Colon (tissue), 2 donors: ENCODE measurements around the gene PROS1.

Experiments used
- FAIRE-seq: peaks from 2 replicates; lab custom pipeline; 2012; peaks lifted over from hg19 to GRCh38; lab: Jason Lieb, UNC
- donor health status: control.
- donor health status: control.

PROS1 gene

GRCh38 chr3:93973131-93974126 lies at the start of gene PROS1:
Gene PROS1 (minus strand): TSS chr3:93973896. CDS start chr3:93973749, 147 bp downstream.
- no peak for FAIRE-seq

GRCh38 chr3:94020293-94020692 lies 46.6 kb upstream of the PROS1 start:
- no peak for FAIRE-seq

GRCh38 chr3:94019659-94020058 lies 46.0 kb upstream of the PROS1 start:
- no peak for FAIRE-seq

- no peak for FAIRE-seq
These were observed 41.3 kb upstream of the PROS1 start for GRCh38 chr3:94015025-94015424.

- no peak for FAIRE-seq
These were observed 38.5 kb upstream of the PROS1 start for GRCh38 chr3:94012185-94012584.

GRCh38 chr3:94011233-94011711 lies 37.6 kb upstream of the PROS1 start:
- FAIRE-seq, result no peak

- no peak for FAIRE-seq
These were observed 35.9 kb upstream of the PROS1 start for GRCh38 chr3:94009608-94010007.

- FAIRE-seq, result no peak
These were observed 34.6 kb upstream of the PROS1 start for GRCh38 chr3:94008253-94008652.

GRCh38 chr3:94004301-94004910 lies 30.7 kb upstream of the PROS1 start:
- FAIRE-seq, result peak; percentile 93

GRCh38 chr3:94001827-94002495 lies 28.3 kb upstream of the PROS1 start:
- FAIRE-seq, result no peak

- no peak for FAIRE-seq
These were observed 27.5 kb upstream of the PROS1 start for GRCh38 chr3:94001191-94001590.

GRCh38 chr3:93994056-93994455 lies 20.4 kb upstream of the PROS1 start:
- no peak for FAIRE-seq

GRCh38 chr3:93992207-93992606 lies 18.5 kb upstream of the PROS1 start:
- FAIRE-seq, result no peak

- FAIRE-seq, result no peak
These were observed 17.9 kb upstream of the PROS1 start for GRCh38 chr3:93991631-93992030.

- FAIRE-seq, result no peak
These were observed 15.5 kb upstream of the PROS1 start for GRCh38 chr3:93989241-93989640.

- no peak for FAIRE-seq
These were observed 15.1 kb upstream of the PROS1 start for GRCh38 chr3:93988764-93989163.

GRCh38 chr3:93988283-93988682 lies 14.6 kb upstream of the PROS1 start:
- no peak for FAIRE-seq

GRCh38 chr3:93984618-93985017 lies 10.9 kb upstream of the PROS1 start:
- no peak for FAIRE-seq

GRCh38 chr3:93983408-93983807 lies 9.7 kb upstream of the PROS1 start:
- FAIRE-seq, result no peak

GRCh38 chr3:93981649-93982048 lies 8.0 kb upstream of the PROS1 start:
- no peak for FAIRE-seq

GRCh38 chr3:93979850-93980676 lies 6.4 kb upstream of the PROS1 start, which contains the start of gene ARL13B:
Gene ARL13B (plus strand): TSS chr3:93980155. CDS start chr3:93980424, 269 bp downstream.
- FAIRE-seq, result peak; percentile 96

GRCh38 chr3:93969997-93970396 lies 3.7 kb downstream of the PROS1 start:
- FAIRE-seq, result no peak
